ENCODE results near the gene ABCB11.
"Not testable (repeated sequence)": the region's sequence is repeated elsewhere in the genome, so short reads cannot be mapped to it uniquely, and the experiment has no call there.

ABCB11 gene

GRCh38 chr2:168939061-168939460 lies 92.1 kb downstream of the ABCB11 start:
- Histone ChIP-seq H3K27me3 (ENCODE audit: control insufficient read depth, insufficient read depth, low read length) (no peaks in the 10 kb centered on the region), H3K4me1 (ENCODE audit: control insufficient read depth, insufficient read depth, low read length) (no peaks in the 10 kb centered on the region), H3K36me3 (ENCODE audit: control insufficient read depth, insufficient read depth, low read length) (no peaks in the 10 kb centered on the region), H3K4me3 (ENCODE audit: low read depth, low read length) (no peak overlapping the region), H3K9ac (ENCODE audit: low read depth, low read length) (no peak overlapping the region), H3K9me3 (ENCODE audit: control insufficient read depth, insufficient read depth, low read length) (no peaks in the 10 kb centered on the region)

DNA sequence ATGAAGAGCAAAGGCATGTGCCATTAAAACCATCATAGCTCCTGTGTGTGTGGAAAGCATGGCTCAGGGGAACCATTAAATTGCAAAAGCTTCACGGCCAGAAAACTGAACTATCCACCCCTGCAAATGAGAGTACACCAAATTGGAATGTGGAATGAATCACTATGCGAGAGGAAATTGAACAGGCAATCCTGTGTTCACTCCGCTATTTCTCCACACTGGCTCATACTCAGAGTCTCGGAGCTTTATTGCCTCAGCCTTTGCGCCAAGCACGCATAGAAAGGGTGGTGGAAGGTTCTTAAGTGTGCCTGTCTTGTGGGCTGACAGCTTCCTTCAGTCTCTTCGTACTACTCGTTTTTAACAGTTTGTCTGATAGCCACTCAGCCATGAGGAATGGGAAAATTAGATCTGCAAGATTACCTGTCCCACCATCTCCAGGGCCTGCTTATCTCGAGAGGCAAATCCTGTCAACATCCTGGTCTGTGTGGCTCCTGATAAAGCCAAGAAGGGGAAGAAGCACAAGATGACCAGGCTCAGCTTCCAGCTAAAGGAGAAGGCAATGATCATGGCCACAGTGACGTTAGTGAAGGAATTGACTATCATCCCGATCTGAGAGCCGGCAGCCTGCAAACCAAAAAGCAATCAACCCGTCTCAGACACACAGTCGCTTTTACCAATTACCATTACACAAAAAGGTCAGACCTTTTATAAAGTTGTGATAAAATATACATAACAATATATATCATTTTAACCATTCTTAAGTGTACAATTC lies 95.1 kb downstream of the ABCB11 start:
- Histone ChIP-seq H3K4me3 (ENCODE audit: low read depth, low read length) (no peak overlapping the region), H3K9ac (ENCODE audit: low read depth, low read length) (no peak overlapping the region), H3K4me1 (ENCODE audit: control insufficient read depth, insufficient read depth, low read length) (no peaks in the 10 kb centered on the region), H3K9me3 (ENCODE audit: control insufficient read depth, insufficient read depth, low read length) (no peaks in the 10 kb centered on the region), H3K27me3 (ENCODE audit: control insufficient read depth, insufficient read depth, low read length) (no peaks in the 10 kb centered on the region), H3K36me3 (ENCODE audit: control insufficient read depth, insufficient read depth, low read length) (no peaks in the 10 kb centered on the region)

DNA sequence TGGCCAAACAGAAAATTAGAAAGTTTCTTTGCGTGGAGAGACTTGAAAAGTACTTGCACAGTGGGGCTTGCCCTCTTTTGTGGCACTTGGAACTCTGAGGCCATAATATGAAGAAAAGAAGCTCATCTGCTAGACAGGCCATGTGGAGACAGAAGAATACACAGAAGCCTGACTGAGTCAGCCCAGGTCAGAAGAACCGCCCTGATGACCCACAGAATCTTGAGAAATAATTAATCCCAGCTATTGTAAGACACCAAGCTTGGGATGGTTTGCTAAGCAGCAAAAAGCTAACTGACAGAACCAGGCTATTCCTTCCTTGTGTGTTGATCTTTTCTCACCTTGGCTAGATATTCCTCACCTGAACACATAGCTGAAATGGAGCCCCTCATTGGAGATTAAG lies 96.3 kb downstream of the ABCB11 start:
- no peaks in the 10 kb centered on the region for H3K27me3 ChIP-seq (ENCODE audit: control insufficient read depth, insufficient read depth, low read length)
- no peaks in the 10 kb centered on the region for H3K4me1 ChIP-seq (ENCODE audit: control insufficient read depth, insufficient read depth, low read length)
- H3K4me3 ChIP-seq (ENCODE audit: low read depth, low read length) = no peak overlapping the region
- no peak overlapping the region for H3K9ac ChIP-seq (ENCODE audit: low read depth, low read length)
- no peaks in the 10 kb centered on the region for H3K36me3 ChIP-seq (ENCODE audit: control insufficient read depth, insufficient read depth, low read length)
- H3K9me3 ChIP-seq (ENCODE audit: control insufficient read depth, insufficient read depth, low read length) = no peaks in the 10 kb centered on the region

- not testable (repeated sequence) for H3K4me3 ChIP-seq (ENCODE audit: low read depth, low read length); H3K36me3 ChIP-seq (ENCODE audit: control insufficient read depth, insufficient read depth, low read length); H3K27me3 ChIP-seq (ENCODE audit: control insufficient read depth, insufficient read depth, low read length); H3K4me1 ChIP-seq (ENCODE audit: control insufficient read depth, insufficient read depth, low read length); H3K9ac ChIP-seq (ENCODE audit: low read depth, low read length); H3K9me3 ChIP-seq (ENCODE audit: control insufficient read depth, insufficient read depth, low read length)
These were observed 99.0 kb downstream of the ABCB11 start for GRCh38 chr2:168932174-168932573.

- Histone ChIP-seq H3K9me3 (ENCODE audit: control insufficient read depth, insufficient read depth, low read length) (no peaks in the 10 kb centered on the region), H3K27me3 (ENCODE audit: control insufficient read depth, insufficient read depth, low read length) (no peaks in the 10 kb centered on the region), H3K4me3 (ENCODE audit: low read depth, low read length) (no peak overlapping the region), H3K9ac (ENCODE audit: low read depth, low read length) (no peak overlapping the region), H3K4me1 (ENCODE audit: control insufficient read depth, insufficient read depth, low read length) (no peaks in the 10 kb centered on the region), H3K36me3 (ENCODE audit: control insufficient read depth, insufficient read depth, low read length) (no peaks in the 10 kb centered on the region)
These were observed 100.9 kb downstream of the ABCB11 start for GRCh38 chr2:168930242-168930641.

DNA sequence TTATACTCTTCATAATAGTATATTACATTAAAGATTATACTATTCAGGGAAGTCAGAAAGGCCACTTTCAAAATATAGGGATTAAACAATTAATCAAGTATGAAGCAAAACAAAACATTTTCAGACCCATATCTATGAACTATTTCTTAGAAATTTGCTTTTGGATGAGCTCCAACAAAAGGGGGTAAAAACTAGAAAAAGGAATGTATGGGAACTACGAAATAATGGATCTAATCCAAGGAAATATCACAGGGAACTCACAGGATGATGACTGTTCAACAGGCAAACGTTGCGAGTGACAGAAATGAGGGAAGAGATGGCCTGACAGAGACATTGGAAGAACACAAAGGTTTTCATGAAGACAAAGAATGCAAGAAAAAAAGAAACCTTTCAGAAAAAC lies 102.1 kb downstream of the ABCB11 start:
- H3K36me3 ChIP-seq (ENCODE audit: control insufficient read depth, insufficient read depth, low read length) = no peaks in the 10 kb centered on the region
- no peak overlapping the region for H3K4me3 ChIP-seq (ENCODE audit: low read depth, low read length)
- H3K4me1 ChIP-seq (ENCODE audit: control insufficient read depth, insufficient read depth, low read length) = no peaks in the 10 kb centered on the region
- H3K27me3 ChIP-seq (ENCODE audit: control insufficient read depth, insufficient read depth, low read length) = no peaks in the 10 kb centered on the region
- no peak overlapping the region for H3K9ac ChIP-seq (ENCODE audit: low read depth, low read length)
- no peaks in the 10 kb centered on the region for H3K9me3 ChIP-seq (ENCODE audit: control insufficient read depth, insufficient read depth, low read length)

DNA sequence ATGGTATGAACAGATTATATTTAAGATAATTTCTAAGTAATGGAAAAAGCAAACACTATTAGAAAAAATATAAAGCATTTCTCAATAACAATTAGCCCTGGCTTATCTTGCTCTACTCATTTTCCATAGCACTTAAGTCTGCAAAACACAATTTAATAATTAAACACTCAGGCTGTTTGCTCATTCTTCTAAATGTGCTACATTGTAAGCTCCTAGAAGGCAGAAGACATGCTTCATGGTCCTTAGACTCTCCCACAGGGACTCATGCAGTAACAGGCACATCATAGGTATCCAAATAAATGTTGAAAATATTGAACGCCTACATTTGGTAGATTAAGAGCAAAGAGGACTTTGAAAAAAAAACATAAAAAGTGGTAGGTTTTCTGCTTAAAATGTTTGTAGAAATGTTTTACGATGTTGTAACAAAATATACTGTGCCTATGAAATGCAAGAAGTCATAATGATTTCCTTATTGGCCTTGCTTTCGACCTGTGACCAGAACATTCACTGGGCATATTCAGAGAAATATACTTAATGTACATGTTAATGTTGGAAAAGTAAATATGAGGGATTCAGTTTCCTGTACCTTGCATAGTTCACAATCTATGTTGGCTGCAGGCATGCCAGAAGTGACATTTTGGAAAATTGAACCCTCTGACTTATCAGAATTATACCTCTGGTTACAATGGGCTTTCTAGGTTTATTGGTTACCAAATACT lies 102.9 kb downstream of the ABCB11 start:
- H3K9me3 ChIP-seq (ENCODE audit: control insufficient read depth, insufficient read depth, low read length) = no peaks in the 10 kb centered on the region
- H3K4me3 ChIP-seq (ENCODE audit: low read depth, low read length) = no peak overlapping the region
- no peaks in the 10 kb centered on the region for H3K4me1 ChIP-seq (ENCODE audit: control insufficient read depth, insufficient read depth, low read length)
- H3K9ac ChIP-seq (ENCODE audit: low read depth, low read length) = no peak overlapping the region
- H3K36me3 ChIP-seq (ENCODE audit: control insufficient read depth, insufficient read depth, low read length) = no peaks in the 10 kb centered on the region
- no peaks in the 10 kb centered on the region for H3K27me3 ChIP-seq (ENCODE audit: control insufficient read depth, insufficient read depth, low read length)

GRCh38 chr2:168926621-168927386 lies 104.3 kb downstream of the ABCB11 start:
- no peak overlapping the region for H3K9ac ChIP-seq (ENCODE audit: low read depth, low read length)
- H3K36me3 ChIP-seq (ENCODE audit: control insufficient read depth, insufficient read depth, low read length) = no peaks in the 10 kb centered on the region
- H3K27me3 ChIP-seq (ENCODE audit: control insufficient read depth, insufficient read depth, low read length) = no peaks in the 10 kb centered on the region
- no peak overlapping the region for H3K4me3 ChIP-seq (ENCODE audit: low read depth, low read length)
- no peaks in the 10 kb centered on the region for H3K4me1 ChIP-seq (ENCODE audit: control insufficient read depth, insufficient read depth, low read length)
- H3K9me3 ChIP-seq (ENCODE audit: control insufficient read depth, insufficient read depth, low read length) = no peaks in the 10 kb centered on the region

DNA sequence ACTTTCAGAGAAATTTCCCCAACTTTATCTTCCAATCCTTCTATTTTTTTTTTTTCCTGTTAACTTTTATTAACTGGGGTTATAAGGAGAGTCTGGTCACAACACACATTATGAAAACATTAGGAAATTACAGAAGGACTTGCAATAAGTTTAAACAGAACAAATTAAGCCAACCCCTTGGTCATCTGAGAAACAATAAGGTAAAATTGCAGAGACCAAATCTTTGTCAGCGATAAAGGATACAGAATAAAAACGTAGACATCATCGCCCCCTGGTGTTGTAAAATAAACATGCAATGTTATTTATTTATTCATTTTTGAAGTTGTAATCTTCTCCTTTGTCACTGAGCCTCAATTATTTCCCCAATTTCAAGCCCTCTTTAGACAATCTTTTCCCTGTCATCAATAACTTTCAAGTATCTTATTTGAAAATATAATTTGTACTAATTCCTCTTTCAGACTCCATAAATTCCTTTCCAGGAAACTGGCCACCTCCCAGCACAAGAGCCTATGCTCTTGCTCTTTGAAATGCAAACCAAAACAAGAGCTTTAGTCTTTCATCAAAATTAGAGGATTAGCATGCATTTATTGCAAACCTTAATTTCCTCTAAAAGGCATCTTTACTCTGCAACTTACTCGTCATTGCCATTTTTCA lies 110.5 kb downstream of the ABCB11 start:
- H3K36me3 ChIP-seq (ENCODE audit: control insufficient read depth, insufficient read depth, low read length) = no peaks in the 10 kb centered on the region
- H3K9ac ChIP-seq (ENCODE audit: low read depth, low read length) = no peak overlapping the region
- no peak overlapping the region for H3K4me3 ChIP-seq (ENCODE audit: low read depth, low read length)
- H3K4me1 ChIP-seq (ENCODE audit: control insufficient read depth, insufficient read depth, low read length) = no peaks in the 10 kb centered on the region
- no peaks in the 10 kb centered on the region for H3K27me3 ChIP-seq (ENCODE audit: control insufficient read depth, insufficient read depth, low read length)
- H3K9me3 ChIP-seq (ENCODE audit: control insufficient read depth, insufficient read depth, low read length) = no peaks in the 10 kb centered on the region

DNA sequence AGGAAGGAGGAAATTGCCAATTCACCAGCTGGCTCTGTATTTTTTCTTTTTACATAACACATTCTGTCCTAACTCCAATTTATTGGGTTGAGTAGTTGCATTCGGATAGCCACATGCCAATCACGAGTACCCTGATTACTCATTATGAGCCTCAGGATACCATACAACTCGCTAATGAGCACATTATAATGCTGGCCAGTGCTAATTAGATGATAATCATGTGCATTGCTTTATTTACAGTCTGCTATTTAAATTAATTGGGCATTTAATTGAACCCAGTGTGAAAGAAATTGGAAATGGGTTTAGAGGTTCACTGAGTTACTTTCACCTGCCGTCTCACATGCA lies 114.8 kb downstream of the ABCB11 start:
- Histone ChIP-seq H3K27me3 (ENCODE audit: control insufficient read depth, insufficient read depth, low read length) (peaks cover 5% of the 10 kb centered on the region), H3K4me3 (ENCODE audit: low read depth, low read length) (no peak overlapping the region), H3K36me3 (ENCODE audit: control insufficient read depth, insufficient read depth, low read length) (no peaks in the 10 kb centered on the region), H3K9me3 (ENCODE audit: control insufficient read depth, insufficient read depth, low read length) (peaks cover 2% of the 10 kb centered on the region), H3K9ac (ENCODE audit: low read depth, low read length) (no peak overlapping the region), H3K4me1 (ENCODE audit: control insufficient read depth, insufficient read depth, low read length) (peaks cover 18% of the 10 kb centered on the region)

DNA sequence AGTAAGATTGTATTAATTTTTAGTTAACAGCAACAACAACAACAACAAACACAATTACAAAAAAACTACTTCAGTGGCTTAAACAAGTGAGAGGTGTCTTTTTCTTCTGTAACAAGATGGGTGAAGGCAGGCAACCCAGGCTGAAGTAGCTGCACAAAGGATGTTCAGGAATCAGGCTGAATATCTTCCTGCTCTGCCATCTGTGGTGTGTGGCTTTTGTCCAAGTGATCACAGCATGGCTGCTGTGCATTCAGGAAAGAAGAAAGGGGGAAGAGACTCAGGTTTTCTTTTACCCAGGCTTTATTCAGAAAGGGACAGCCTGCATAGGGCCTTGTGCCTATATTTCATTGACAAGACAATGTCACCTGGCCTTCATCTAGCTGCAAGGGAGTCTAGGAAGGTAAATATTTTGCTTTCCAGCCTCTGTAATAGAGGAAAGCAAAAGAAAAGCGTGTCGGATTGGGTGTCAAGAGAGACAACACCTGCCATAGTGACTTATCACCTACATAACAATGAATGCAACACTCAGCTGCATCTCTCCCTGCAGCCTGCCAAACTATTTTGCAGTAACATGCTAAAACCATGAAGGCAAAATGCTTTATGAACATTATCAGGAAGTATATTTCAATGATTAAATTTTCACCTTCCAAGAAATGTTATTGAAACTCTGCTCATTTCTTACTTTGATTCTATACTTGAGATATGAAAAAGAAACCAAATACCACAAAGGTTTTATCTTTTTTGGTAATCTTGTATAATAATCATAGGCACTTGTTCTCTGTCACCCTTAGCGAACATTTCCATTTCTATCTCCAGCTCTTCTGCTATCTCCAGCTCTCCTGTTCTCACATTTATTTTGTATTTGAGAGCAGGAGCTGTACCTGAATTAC lies 115.4 kb downstream of the ABCB11 start:
- Histone ChIP-seq H3K9ac (ENCODE audit: low read depth, low read length) (no peak overlapping the region), H3K4me3 (ENCODE audit: low read depth, low read length) (no peak overlapping the region), H3K9me3 (ENCODE audit: control insufficient read depth, insufficient read depth, low read length) (peaks cover 2% of the 10 kb centered on the region), H3K27me3 (ENCODE audit: control insufficient read depth, insufficient read depth, low read length) (peaks cover 5% of the 10 kb centered on the region), H3K36me3 (ENCODE audit: control insufficient read depth, insufficient read depth, low read length) (no peaks in the 10 kb centered on the region), H3K4me1 (ENCODE audit: control insufficient read depth, insufficient read depth, low read length) (peaks cover 19% of the 10 kb centered on the region)

All from iPS-15b (cell line).